ENCODE data around the gene CDHR3.

Gene CDHR3

DNA sequence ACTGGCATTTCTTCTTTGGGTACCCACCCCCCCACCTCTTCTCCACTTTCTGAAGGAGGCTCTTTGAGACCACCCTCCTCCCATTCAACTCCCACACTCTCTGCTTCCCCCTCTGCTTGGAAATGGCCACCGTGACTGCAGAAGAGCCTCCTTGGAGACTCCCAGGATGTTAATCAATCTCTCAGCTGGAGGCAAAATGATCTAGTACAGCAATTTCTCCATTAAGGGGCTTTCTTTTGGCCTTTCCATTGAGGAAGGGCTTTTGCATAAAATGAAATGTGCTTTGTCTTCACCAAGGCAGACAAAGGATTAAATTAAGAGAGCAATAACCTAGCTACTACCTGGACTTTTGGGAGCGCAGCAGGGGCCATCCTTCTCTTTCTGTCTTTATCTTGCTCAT lies 26.1 kb downstream of the CDHR3 start:
- H3K27ac ChIP-seq, result no peak overlapping the region
- TF ChIP-seq, protein P1, sequence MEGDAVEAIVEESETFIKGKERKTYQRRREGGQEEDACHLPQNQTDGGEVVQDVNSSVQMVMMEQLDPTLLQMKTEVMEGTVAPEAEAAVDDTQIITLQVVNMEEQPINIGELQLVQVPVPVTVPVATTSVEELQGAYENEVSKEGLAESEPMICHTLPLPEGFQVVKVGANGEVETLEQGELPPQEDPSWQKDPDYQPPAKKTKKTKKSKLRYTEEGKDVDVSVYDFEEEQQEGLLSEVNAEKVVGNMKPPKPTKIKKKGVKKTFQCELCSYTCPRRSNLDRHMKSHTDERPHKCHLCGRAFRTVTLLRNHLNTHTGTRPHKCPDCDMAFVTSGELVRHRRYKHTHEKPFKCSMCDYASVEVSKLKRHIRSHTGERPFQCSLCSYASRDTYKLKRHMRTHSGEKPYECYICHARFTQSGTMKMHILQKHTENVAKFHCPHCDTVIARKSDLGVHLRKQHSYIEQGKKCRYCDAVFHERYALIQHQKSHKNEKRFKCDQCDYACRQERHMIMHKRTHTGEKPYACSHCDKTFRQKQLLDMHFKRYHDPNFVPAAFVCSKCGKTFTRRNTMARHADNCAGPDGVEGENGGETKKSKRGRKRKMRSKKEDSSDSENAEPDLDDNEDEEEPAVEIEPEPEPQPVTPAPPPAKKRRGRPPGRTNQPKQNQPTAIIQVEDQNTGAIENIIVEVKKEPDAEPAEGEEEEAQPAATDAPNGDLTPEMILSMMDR (conservative IDR thresholded peaks at IDR 0.05), result no peak

DNA sequence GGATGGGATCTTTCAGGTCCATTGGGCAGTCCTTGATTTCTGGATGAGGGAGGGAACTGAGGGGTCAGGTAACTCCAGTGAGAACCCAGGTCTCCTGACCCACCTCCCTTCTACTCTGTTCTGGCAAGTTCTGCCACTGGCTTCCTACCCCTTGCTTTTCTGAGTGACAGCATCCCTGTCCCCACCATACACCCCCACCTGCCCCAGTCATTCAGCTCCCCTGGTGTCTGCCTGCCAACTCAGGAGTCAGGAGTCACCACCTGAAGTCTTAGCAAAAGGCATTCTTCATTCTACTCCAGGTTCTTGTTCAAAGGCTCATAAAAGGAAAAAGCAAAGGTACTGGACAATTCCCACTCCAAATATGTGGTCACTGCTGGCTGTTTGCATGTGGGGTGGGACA lies 26.6 kb downstream of the CDHR3 start:
- TF ChIP-seq, protein P1 (conservative IDR thresholded peaks at IDR 0.05), result no peak
- H3K27ac ChIP-seq, result no peak overlapping the region

DNA sequence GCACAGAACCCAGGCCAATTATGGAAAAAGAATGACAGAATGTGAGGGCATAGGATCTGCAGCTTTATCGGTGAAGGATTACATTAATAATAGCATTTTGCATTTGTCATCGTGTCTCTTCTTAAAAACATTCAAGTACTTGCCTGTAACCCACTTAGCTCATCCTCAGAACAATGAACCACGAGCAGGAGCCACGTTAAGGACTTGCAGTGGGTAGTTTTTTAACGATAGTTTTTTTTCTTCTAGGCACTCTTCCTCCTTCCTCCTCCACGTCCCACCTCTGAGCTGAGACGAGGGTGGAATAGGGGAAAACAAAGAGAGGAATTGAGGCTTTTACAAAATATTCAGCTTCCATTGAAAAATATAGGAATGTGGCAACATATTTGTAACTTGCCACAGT lies 27.1 kb downstream of the CDHR3 start:
- H3K27ac ChIP-seq, result no peak overlapping the region
- TF ChIP-seq, protein P1 (conservative IDR thresholded peaks at IDR 0.05), result no peak

DNA sequence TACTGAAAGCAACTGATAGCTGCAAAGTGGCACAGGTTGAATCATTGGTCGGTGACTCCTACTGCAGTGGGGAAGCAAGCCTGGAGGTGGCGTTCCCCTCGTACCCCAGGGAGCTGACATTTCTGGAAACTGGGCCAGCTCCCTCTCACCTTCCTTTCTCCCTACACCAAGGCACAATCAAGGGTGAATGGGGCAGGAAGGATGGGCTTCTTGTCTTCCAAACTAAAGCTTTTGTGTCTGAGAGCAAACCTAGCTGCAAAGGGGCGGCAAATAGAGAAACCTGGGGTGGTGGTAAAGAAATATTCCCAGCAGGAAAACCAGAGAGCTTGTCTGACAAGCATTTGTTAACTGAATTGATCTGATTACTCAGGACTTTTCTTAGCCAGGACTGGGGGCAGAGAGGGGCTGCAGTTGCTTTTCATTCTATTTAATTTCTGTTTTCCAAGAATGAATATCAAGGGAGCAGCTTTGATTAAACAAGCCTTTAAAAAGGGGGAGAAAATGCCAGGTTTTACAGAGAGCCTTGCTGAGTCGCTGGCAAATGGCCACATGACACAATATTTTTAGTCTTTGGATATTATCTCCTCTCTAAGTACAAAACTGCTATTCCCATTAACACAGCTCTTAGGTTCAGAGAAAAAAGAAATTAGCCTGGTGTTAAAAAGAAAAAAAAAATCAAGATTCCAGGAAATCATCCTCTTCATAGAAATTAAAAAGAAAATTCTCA lies 27.8 kb downstream of the CDHR3 start:
- no peak overlapping the region for H3K27ac ChIP-seq
- TF ChIP-seq, protein P1 (conservative IDR thresholded peaks at IDR 0.05), result no peak

DNA sequence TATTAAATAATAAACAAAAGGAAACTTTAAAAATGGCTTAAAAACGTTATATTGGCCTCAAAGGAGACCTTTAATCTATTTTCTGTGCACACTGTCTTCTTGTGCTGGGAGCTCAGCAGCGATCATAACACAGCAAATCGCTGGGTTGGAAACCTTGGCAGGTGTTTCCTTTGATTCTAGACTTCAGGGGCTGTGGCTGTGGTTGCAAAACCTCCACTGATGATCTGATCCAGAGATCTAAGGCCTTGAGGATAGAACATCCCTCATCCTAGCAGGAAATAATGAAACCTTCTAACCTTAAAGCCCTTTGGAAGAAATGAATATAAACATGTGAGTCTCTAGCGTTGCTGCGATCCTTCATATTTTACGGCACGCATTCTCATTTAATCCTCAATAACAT lies 29.8 kb downstream of the CDHR3 start:
- TF ChIP-seq, protein P1 (conservative IDR thresholded peaks at IDR 0.05), result no peak
- no peak overlapping the region for H3K27ac ChIP-seq

DNA sequence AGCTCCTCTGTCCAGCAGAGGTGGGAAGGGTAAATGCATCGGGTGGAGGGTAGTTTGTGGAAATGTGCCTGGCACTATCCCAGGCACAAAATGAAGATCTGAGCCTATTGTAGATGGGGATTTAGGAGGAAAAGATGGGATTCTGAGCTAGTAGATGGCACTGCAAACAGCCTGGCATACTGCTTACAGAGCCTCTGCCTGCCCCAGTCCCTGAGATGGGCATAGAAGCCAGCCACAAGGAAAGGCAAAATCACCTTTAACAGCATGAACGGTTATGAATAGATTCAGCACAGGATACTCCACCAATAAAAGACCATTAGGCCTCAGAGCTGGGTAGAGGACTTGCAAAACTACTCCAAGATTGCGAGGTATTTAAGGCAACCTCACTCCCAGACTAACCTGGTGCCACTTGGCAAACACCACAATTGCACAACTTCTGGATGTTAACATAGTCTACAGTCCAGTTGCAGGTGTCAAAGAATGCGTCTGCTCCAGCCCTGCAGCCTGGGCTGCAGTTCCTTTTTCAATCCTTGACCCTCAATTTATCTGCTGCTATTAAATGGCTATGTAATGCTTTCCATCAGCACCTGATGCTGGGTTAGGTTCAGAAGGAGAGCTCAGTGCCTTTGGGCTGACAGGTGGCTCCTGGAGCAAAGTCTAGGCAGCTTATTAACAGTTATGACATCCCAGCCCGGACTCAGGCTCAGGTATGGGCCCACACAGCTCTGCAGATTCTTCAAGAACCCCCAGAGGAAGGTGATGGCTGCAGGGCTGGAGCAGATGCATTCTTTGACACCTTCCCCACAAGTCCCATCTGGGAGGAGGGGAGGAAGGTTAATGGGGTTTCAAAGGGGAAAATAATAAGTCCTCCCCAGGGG lies 34.0 kb downstream of the CDHR3 start:
- TF ChIP-seq, protein P1 (conservative IDR thresholded peaks at IDR 0.05), result no peak
- no peak overlapping the region for H3K27ac ChIP-seq

DNA sequence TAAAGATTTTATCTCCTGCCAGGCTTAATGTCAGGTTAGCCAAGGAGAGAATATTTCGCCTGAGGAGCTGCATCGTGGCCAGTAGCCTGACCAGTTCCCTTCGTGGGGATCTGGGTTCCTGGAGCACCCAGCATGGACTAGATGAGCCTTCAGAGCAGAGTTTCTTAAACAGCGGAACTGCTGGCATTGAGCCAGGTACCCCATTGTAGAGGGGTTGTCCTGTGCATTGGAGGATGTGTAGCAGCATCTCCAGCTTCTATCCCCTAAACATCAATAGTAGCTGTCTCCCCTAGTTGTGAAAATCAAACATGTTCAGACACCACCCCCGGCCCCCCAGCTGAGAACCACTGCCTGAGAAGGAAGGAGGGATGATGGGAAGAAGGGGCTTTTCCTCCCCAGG lies 36.2 kb downstream of the CDHR3 start:
- no peak overlapping the region for H3K27ac ChIP-seq
- TF ChIP-seq, protein P1 (conservative IDR thresholded peaks at IDR 0.05), result no peak

Measured in VCaP (cell line).